G401 (cell line): ENCODE measurements around the gene STK38. TPM values are rescaled to one million over a fixed set of nuclear protein-coding genes. Genes with fewer than 3 reads are reported as not detected.

Source experiments
- DNase-seq: peaks from one replicate; pipeline ENCODE4 v3.0.0-alpha.2; 2015; ENCODE audit warnings: low spot score
- in situ Hi-C: cut with HindIII; loops from 2 replicates; pipeline ENCODE4 v1.10.0; 2016; ENCODE audit warnings: low sequenced_read_pairs, mixed read lengths
- total RNA-seq: library from RNA; depleted of rRNA; stranded (reverse); fragments of >200 nt; shearing (Covaris generic); gene quantifications from 2 replicates; pipeline ENCODE4 v1.2.3, GENCODE V29; 2014

Gene STK38
- total RNA-seq, 1 experiment from 2014 or later: 19.6 TPM

DNA sequence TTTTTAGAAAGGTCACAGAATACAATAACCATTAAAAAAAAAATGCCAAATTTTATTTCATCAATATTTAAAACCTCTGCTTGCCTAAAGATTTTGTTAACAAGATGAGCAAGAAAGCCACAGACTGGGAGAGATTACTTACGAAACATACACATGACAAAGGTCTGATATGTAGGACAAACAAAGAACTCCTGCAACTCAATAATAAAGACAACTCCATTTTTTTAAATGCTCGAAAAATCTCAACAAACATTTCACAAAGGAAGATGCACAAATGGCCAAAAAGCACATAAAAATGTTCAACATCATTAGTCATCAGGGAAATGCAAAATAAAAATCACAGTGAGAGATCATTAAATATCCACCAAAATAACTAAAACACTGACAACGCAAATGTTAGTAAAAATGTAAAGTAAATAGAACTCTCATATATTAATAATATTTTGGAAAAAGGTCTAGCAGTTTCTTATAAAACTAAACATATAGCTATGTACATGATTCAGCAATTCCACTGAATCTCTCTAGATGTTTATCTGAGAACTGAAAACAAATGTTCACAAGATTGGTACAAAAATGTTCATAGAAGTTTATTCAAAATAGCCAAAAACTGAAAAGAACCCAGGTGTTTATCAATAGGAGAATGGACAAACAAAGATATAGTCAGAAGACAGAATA is 10.3 kb downstream of the STK38 start:
- in situ Hi-C loops: no loop called here
- DNase-seq: no peak

DNA sequence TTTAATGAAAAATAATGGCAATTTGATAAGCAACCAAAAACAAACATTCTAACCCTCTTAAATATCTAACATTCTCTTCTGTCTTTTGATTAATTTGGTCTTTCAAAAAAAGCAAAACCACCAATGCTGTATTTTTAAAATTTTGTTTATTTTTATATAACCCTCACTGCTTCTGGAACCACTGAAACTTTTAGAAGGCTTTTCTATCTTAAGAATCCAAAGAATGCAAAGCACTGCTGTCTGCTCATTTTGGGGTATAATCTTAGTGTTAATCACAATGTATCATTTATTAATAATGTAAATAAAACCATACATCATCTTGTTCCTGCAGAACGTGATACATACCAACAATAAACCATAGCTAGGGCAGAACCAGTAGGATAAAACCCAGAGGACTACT is 14.0 kb downstream of the STK38 start:
- DNase-seq: no peak

DNA sequence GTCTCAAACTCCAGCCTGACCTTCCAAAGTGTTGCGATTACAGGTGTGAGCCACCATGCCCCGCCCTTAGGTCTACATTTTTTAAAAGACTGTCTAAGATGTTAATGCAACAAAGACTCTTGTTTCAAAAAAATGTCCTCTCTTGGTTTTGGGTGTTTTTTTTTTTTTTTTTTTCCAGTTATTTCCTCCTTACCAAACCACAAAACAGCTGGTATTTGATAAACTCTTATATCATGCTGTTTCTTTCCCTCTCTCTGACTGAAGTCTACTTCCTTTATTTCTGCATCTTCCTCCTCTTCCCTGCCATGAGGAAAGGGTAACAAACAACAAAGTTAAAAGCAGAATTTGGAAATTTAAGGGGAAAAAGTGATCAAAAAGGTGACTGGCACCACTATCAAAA is 21.2 kb downstream of the STK38 start:
- no peak for DNase-seq
- in situ Hi-C loops: no loop called here

More for the DNA sequence above, 14.0 kb downstream of the STK38 start:
- in situ Hi-C loops: no loop called here

DNA sequence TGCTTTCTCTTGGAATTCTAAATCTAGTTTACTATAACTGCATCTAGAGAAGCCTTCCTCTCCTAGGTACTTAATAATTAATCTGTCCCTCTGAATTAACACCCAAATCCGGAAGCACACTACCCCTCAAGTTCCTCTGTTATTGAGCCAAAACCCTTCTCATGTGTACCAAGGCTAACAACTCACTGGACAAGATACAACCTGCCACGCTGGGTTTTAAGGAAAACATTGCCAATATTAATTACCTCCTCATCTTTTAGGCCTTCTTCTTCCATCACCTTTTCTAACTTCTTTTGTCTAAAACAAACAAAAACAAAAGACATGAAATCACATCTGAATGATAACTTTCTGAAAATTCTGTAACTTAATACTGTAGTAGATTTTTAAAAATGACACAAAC is 21.9 kb downstream of the STK38 start:
- DNase-seq: no peak
- in situ Hi-C loops: no loop called here

DNA sequence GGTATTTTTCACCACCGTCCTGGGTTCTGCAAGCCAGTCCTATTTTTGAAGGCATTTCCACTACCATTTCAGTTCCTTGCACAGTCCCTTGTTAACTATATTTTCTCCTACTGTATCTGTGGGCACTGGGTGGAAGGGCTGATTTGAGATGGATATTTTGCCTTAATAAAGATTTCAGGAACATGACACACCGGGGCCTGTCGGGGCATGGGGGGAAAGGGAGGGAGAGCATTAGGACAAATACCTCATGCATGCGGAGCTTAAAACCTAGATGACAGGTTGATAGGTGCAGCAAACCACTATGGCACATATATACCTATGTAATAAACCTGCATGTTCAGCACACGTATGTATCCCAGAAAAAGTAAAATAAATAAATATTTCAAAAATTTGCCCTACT is 22.4 kb downstream of the STK38 start:
- no peak for DNase-seq
- in situ Hi-C loops: no loop called here

DNA sequence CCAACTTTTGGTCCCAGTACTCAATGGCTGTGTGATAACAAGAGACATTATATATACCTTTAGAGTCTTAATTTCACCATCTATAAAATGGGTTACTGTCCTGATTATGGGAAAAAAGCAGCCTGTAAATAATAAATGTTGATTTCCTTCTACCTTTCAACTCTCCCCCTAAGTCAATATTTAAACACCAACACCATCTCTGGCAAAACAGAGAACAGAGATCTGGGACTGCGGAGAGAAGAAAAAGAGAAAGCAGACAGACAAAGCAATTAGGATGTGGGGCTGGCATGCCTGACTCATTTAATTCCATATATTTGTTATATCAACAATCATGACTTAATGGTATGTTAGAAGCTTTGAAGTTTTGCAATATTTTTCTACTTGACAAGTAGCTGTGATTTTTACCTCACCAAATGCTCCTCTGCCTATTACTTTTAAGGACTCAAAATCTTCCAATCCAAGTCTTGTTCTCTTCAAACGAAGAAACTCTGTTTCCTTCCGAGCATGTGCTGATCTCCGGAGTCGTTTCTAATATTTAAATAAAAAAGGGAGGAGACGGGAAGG is 23.3 kb downstream of the STK38 start:
- in situ Hi-C loops: no loop called here
- no peak for DNase-seq

DNA sequence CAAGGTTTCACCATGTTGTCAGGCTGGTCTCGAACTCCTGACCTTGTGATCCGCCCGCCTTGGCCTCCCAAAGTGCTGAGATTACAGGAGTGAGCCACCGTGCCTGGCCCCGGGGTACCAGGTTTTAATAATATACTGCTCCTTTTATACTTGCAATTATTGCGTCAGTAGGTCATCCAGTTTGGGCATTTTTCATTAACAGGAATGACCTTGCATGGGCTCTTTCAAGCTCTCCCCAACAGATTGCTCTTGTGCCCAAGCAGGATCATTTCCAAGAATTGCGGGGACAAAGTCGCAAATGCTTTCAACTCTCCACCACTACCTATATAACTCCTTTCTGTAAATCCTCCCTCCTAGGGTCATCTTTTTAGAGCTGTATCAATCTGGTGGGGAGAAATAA is 23.8 kb downstream of the STK38 start:
- no peak for DNase-seq
- in situ Hi-C loops: no loop called here

DNA sequence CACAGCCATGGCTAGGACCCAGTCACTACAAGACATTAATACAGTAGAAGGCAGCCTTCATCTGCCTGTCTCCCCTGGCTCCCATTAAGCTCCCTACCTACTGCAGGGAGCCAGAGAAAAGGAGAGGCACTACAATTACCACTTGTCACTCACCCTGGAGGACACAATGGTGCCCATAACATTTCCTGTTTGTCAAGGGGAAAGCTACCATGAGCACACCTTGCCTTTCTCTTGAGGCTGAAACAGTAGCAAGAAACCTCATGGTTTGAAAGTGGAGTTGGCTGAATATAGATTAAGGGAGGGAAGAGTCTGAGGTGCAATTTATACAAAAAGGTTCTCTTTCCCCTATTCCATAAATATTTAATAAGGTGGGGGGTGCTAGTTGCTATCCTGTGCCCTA is 27.9 kb downstream of the STK38 start:
- DNase-seq: no peak
- in situ Hi-C loops: loop anchor here (5.0 kb wide), 1 partner anchor 72 kb away; no protein-coding TSS in a partner anchor

GRCh38 chr6:36517408-36517807 is 29.9 kb downstream of the STK38 start:
- in situ Hi-C loops: loop anchor here (5.0 kb wide), 1 partner anchor 70 kb away; no protein-coding TSS in a partner anchor
- no peak for DNase-seq

DNA sequence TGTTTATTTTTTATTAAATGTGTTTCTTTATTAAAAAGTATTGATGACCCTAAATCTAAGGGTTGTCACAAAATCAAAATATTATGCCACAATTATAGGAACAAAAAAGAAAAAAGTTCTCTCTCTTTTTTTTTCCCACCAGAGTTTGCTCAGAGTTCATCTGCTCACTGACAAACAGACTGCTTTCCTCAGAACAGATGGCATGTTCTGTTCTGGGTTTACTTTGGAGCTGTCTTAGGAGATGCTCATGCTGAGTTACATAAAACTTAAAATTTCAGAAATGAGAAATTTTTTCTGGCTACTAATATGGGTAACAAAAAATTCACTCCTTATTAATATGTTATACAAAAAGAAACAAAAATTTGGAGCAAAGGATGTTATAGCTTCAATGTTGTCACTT is 30.3 kb downstream of the STK38 start:
- in situ Hi-C loops: loop anchor here (5.0 kb wide), 1 partner anchor 70 kb away; no protein-coding TSS in a partner anchor
- no peak for DNase-seq

GRCh38 chr6:36516559-36516958 is 30.7 kb downstream of the STK38 start:
- no peak for DNase-seq
- in situ Hi-C loops: loop anchor here (5.0 kb wide), 1 partner anchor 69 kb away; no protein-coding TSS in a partner anchor

DNA sequence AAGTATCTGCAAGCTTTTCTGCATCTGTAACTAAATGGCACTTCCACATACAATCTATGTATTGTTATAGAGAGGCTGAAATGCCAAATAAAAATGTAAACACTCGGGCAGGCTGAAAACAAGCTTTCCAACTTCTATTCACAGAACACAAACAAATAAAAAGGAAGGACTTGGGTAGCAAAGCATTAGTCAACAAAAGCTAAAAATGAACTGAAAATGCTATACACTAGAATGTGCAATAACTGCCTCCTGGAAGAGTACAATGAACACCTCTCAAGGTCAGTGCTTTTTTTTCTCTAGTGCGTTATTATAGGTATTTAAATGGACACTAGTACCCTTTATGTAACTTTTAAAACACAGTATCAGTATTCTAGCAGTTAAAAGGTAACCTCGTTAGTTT is 31.4 kb downstream of the STK38 start:
- in situ Hi-C loops: loop anchor here (5.0 kb wide), 1 partner anchor 69 kb away; no protein-coding TSS in a partner anchor
- DNase-seq: no peak

GRCh38 chr6:36514554-36515456 is 32.5 kb downstream of the STK38 start:
- in situ Hi-C loops: loop anchor here (5.0 kb wide), 1 partner anchor 68 kb away; no protein-coding TSS in a partner anchor
- no peak for DNase-seq

GRCh38 chr6:36510365-36510764 is 36.9 kb downstream of the STK38 start:
- in situ Hi-C loops: no loop called here
- DNase-seq: no peak

GRCh38 chr6:36508532-36508931 is 38.7 kb downstream of the STK38 start:
- in situ Hi-C loops: no loop called here

GRCh38 chr6:36506611-36507010 is 40.7 kb downstream of the STK38 start:
- in situ Hi-C loops: no loop called here
- DNase-seq: no peak

More at GRCh38 chr6:36508532-36508931, 38.7 kb downstream of the STK38 start:
- no peak for DNase-seq

GRCh38 chr6:36505744-36506534 is 41.3 kb downstream of the STK38 start:
- in situ Hi-C loops: no loop called here
- no peak for DNase-seq

- DNase-seq: no peak
- in situ Hi-C loops: no loop called here
Measured at GRCh38 chr6:36504982-36505381, 42.3 kb downstream of the STK38 start.

- no peak for DNase-seq
- in situ Hi-C loops: no loop called here
Measured at GRCh38 chr6:36504181-36504580, 43.1 kb downstream of the STK38 start.
